Measurements from ENCODE around the gene THUMPD2.

The THUMPD2 gene

GRCh38 chr2:39719317-39719716, 59.7 kb downstream of the THUMPD2 start:
- H3K27ac ChIP-seq: no peak overlapping the region
- no peak for DNase-seq (ENCODE audit: low read depth, low spot score)
- no peak overlapping the region for H3K4me3 ChIP-seq
- H3K36me3 ChIP-seq (ENCODE audit: insufficient read depth, low read length): no peaks in the 10 kb centered on the region
- H3K9ac ChIP-seq (ENCODE audit: insufficient read length): no peak overlapping the region
- H3K9me3 ChIP-seq (ENCODE audit: low read depth, low read length): no peaks in the 10 kb centered on the region
- TF ChIP-seq EZH2 (IDR thresholded peaks at IDR 0.05): no peak
- no peak for TF ChIP-seq FOXP2 (optimal IDR thresholded peaks at IDR 0.05; ENCODE audit: control extremely low read depth, extremely low read length, insufficient read depth)
- no peak for TF ChIP-seq POLR2AphosphoS5 (IDR thresholded peaks at IDR 0.05; ENCODE audit: borderline replicate concordance, low read depth, low read length)

- H3K9ac ChIP-seq (ENCODE audit: insufficient read length): no peak overlapping the region
- H3K36me3 ChIP-seq (ENCODE audit: insufficient read depth, low read length): no peaks in the 10 kb centered on the region
- no peak for DNase-seq (ENCODE audit: low read depth, low spot score)
- no peak overlapping the region for H3K4me3 ChIP-seq
- H3K27ac ChIP-seq: no peak overlapping the region
- TF ChIP-seq FOXP2 (optimal IDR thresholded peaks at IDR 0.05; ENCODE audit: control extremely low read depth, extremely low read length, insufficient read depth): no peak
- TF ChIP-seq EZH2 (IDR thresholded peaks at IDR 0.05): no peak
- no peak for TF ChIP-seq POLR2AphosphoS5 (IDR thresholded peaks at IDR 0.05; ENCODE audit: borderline replicate concordance, low read depth, low read length)
- no peaks in the 10 kb centered on the region for H3K9me3 ChIP-seq (ENCODE audit: low read depth, low read length)
Measured at GRCh38 chr2:39718483-39718882, 60.6 kb downstream of the THUMPD2 start.

DNA sequence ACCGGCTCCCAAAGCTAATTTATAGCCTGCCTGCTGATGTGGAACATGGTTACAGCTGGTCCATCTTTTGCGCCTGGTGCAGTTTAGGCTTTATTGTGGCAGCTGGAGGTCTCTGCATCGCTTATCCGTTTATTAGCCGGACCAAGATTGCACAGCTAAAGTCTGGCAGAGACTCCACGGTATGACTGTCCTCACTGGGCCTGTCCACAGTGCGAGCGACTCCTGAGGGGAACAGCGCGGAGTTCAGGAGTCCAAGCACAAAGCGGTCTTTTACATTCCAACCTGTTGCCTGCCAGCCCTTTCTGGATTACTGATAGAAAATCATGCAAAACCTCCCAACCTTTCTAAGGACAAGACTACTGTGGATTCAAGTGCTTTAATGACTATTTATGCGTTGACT, 62.0 kb downstream of the THUMPD2 start:
- Histone ChIP-seq H3K9ac (ENCODE audit: insufficient read length) (no peak overlapping the region), H3K36me3 (ENCODE audit: insufficient read depth, low read length) (no peaks in the 10 kb centered on the region), H3K9me3 (ENCODE audit: low read depth, low read length) (no peaks in the 10 kb centered on the region), H3K4me3 (no peak overlapping the region), H3K27ac (no peak overlapping the region)
- no peak for DNase-seq (ENCODE audit: low read depth, low spot score)
- TF ChIP-seq EZH2 (IDR thresholded peaks at IDR 0.05) (no peak), POLR2AphosphoS5 (IDR thresholded peaks at IDR 0.05; ENCODE audit: borderline replicate concordance, low read depth, low read length) (no peak), FOXP2 (optimal IDR thresholded peaks at IDR 0.05; ENCODE audit: control extremely low read depth, extremely low read length, insufficient read depth) (no peak)

GRCh38 chr2:39715822-39716221, 63.2 kb downstream of the THUMPD2 start:
- no peak overlapping the region for H3K27ac ChIP-seq
- H3K4me3 ChIP-seq: no peak overlapping the region
- H3K9ac ChIP-seq (ENCODE audit: insufficient read length): no peak overlapping the region
- no peak for DNase-seq (ENCODE audit: low read depth, low spot score)
- H3K9me3 ChIP-seq (ENCODE audit: low read depth, low read length): no peaks in the 10 kb centered on the region
- no peaks in the 10 kb centered on the region for H3K36me3 ChIP-seq (ENCODE audit: insufficient read depth, low read length)
- TF ChIP-seq FOXP2 (optimal IDR thresholded peaks at IDR 0.05; ENCODE audit: control extremely low read depth, extremely low read length, insufficient read depth): no peak
- TF ChIP-seq EZH2 (IDR thresholded peaks at IDR 0.05): no peak
- TF ChIP-seq POLR2AphosphoS5 (IDR thresholded peaks at IDR 0.05; ENCODE audit: borderline replicate concordance, low read depth, low read length): no peak

DNA sequence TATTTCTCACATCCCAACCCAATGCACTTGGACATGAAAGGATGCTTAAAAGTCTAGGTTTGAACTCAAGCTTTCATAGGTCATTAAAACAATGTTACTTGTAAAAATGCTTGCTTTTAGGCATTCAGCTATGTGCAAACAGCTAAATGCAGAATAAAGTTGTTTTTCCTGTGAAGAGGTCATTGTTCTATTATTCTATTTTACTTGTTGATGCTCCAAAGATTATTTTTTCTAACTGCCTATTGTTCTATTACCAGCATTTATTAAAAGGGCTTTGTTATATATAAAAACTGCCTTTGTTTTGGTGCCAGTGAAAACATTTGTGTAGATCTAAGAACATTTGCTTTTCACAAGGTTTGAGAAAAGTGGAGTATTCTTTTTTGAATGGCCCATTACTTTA, 64.0 kb downstream of the THUMPD2 start:
- no peaks in the 10 kb centered on the region for H3K36me3 ChIP-seq (ENCODE audit: insufficient read depth, low read length)
- no peak for DNase-seq (ENCODE audit: low read depth, low spot score)
- H3K9ac ChIP-seq (ENCODE audit: insufficient read length): no peak overlapping the region
- no peak overlapping the region for H3K4me3 ChIP-seq
- H3K9me3 ChIP-seq (ENCODE audit: low read depth, low read length): no peaks in the 10 kb centered on the region
- TF ChIP-seq POLR2AphosphoS5 (IDR thresholded peaks at IDR 0.05; ENCODE audit: borderline replicate concordance, low read depth, low read length) (no peak), EZH2 (IDR thresholded peaks at IDR 0.05) (no peak), FOXP2 (optimal IDR thresholded peaks at IDR 0.05; ENCODE audit: control extremely low read depth, extremely low read length, insufficient read depth) (no peak)
- no peak overlapping the region for H3K27ac ChIP-seq

- TF ChIP-seq FOXP2 (optimal IDR thresholded peaks at IDR 0.05; ENCODE audit: control extremely low read depth, extremely low read length, insufficient read depth) (no peak), POLR2AphosphoS5 (IDR thresholded peaks at IDR 0.05; ENCODE audit: borderline replicate concordance, low read depth, low read length) (no peak), EZH2 (IDR thresholded peaks at IDR 0.05) (no peak)
- H3K9ac ChIP-seq (ENCODE audit: insufficient read length): no peak overlapping the region
- H3K27ac ChIP-seq: no peak overlapping the region
- no peak for DNase-seq (ENCODE audit: low read depth, low spot score)
- H3K9me3 ChIP-seq (ENCODE audit: low read depth, low read length): no peaks in the 10 kb centered on the region
- no peaks in the 10 kb centered on the region for H3K36me3 ChIP-seq (ENCODE audit: insufficient read depth, low read length)
- no peak overlapping the region for H3K4me3 ChIP-seq
Measured at GRCh38 chr2:39712953-39713352, 66.1 kb downstream of the THUMPD2 start.

DNA sequence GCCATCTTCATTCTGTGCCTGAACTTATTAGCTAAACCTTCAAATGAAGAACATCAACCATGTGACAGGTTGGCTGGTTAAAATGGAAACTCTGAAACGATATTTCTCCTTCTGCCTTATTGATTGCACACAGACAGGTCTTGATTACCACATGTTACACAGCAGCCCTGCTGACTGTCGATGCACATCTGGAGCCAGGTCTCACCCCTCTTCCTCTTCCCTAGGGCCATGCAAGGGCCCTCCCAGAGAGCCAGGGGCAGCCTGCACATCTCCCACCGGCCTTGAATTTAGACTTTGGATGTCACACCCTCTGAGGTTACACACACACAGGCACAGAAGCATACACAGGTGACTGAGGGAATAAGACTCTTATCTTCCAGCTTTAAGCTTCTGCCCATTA, 68.3 kb downstream of the THUMPD2 start:
- Histone ChIP-seq H3K9me3 (ENCODE audit: low read depth, low read length) (no peaks in the 10 kb centered on the region), H3K4me3 (no peak overlapping the region), H3K27ac (no peak overlapping the region), H3K9ac (ENCODE audit: insufficient read length) (no peak overlapping the region), H3K36me3 (ENCODE audit: insufficient read depth, low read length) (no peaks in the 10 kb centered on the region)
- TF ChIP-seq FOXP2 (optimal IDR thresholded peaks at IDR 0.05; ENCODE audit: control extremely low read depth, extremely low read length, insufficient read depth) (no peak), POLR2AphosphoS5 (IDR thresholded peaks at IDR 0.05; ENCODE audit: borderline replicate concordance, low read depth, low read length) (no peak), EZH2 (IDR thresholded peaks at IDR 0.05) (no peak)
- no peak for DNase-seq (ENCODE audit: low read depth, low spot score)

DNA sequence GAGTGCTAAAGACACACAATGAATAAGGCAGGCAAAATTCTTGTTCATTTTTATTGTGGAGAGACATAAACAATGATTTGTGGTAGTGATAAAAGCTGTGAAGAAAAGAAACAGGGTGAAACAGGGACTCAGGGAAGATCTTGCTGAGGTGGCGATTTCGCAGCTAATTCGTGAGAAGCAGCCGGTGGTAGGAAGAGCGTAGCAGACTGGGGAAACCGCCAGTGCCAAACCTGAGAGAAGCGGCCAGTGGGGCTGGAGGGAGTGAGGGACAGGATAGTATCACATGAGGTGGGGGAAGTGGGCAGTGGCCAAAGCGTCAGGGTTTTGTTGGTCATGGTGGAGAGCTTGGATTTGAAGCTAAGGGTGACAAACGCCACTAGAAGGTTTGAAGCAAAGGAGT, 71.1 kb downstream of the THUMPD2 start:
- TF ChIP-seq POLR2AphosphoS5 (IDR thresholded peaks at IDR 0.05; ENCODE audit: borderline replicate concordance, low read depth, low read length): no peak
- TF ChIP-seq FOXP2 (optimal IDR thresholded peaks at IDR 0.05; ENCODE audit: control extremely low read depth, extremely low read length, insufficient read depth): no peak
- no peak for TF ChIP-seq EZH2 (IDR thresholded peaks at IDR 0.05)
- DNase-seq (ENCODE audit: low read depth, low spot score): no peak
- H3K36me3 ChIP-seq (ENCODE audit: insufficient read depth, low read length): no peaks in the 10 kb centered on the region
- no peak overlapping the region for H3K27ac ChIP-seq
- H3K4me3 ChIP-seq: 0 out of 2 replicates have a peak overlapping the region, but pooled peaks have one; percentile 16
- no peaks in the 10 kb centered on the region for H3K9me3 ChIP-seq (ENCODE audit: low read depth, low read length)
- H3K9ac ChIP-seq (ENCODE audit: insufficient read length): no peak overlapping the region

DNA sequence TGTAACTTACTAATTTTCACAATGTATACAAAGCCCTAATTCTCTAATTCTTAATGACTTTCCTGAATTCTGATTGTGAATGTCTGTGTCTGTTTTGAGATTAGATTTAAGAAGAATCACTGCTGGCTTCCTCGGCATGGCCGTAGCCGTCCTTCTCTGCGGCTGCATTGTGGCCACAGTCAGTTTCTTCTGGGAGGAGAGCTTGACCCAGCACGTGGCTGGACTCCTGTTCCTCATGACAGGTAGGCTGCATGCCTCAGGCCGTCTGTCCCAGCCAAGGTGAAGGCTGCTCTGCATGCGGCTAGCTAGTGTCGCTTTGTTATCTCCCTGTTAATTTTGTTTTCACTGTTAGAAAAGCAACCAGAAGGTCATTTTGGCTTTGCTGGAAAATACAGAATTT, 72.1 kb downstream of the THUMPD2 start:
- Histone ChIP-seq H3K9ac (ENCODE audit: insufficient read length) (no peak overlapping the region), H3K4me3 (no peak overlapping the region), H3K9me3 (ENCODE audit: low read depth, low read length) (peaks cover under 1% of the 10 kb centered on the region; the same call in 1 of the 2 replicates), H3K36me3 (ENCODE audit: insufficient read depth, low read length) (no peaks in the 10 kb centered on the region), H3K27ac (no peak overlapping the region)
- DNase-seq (ENCODE audit: low read depth, low spot score): no peak
- no peak for TF ChIP-seq FOXP2 (optimal IDR thresholded peaks at IDR 0.05; ENCODE audit: control extremely low read depth, extremely low read length, insufficient read depth)
- no peak for TF ChIP-seq POLR2AphosphoS5 (IDR thresholded peaks at IDR 0.05; ENCODE audit: borderline replicate concordance, low read depth, low read length)
- no peak for TF ChIP-seq EZH2 (IDR thresholded peaks at IDR 0.05)

Measured in SK-N-MC (cell line).